ENCODE measurements around the gene C1orf198. TPM values are rescaled to one million over a fixed set of nuclear protein-coding genes. Genes with fewer than 3 reads are reported as not detected.

The C1orf198 gene
- total RNA-seq, 1 donor from 2014 or later: 48.5 TPM

GRCh38 chr1:230826166-230826875 is 42.0 kb downstream of the C1orf198 start:
- Histone ChIP-seq H2AFZ (replicated peaks) (no peak overlapping the region), H3K4me1 (peaks cover 15% of the 10 kb centered on the region), H3K27ac (no peak overlapping the region), H3K4me3 (no peak overlapping the region), H3K79me2 (ENCODE audit: low read depth) (no peaks in the 10 kb centered on the region), H3K4me2 (no peak overlapping the region), H3K9ac (no peak overlapping the region), H3F3A (ENCODE audit: low read depth) (peaks cover 7% of the 10 kb centered on the region), H3K27me3 (no peaks in the 10 kb centered on the region), H3K9me3 (ENCODE audit: low read depth) (no peaks in the 10 kb centered on the region), H3K36me3 (no peaks in the 10 kb centered on the region), H4K20me1 (ENCODE audit: low read depth) (no peaks in the 10 kb centered on the region)
- Mint-ChIP-seq H3K4me1 (peaks cover 28% of the 10 kb centered on the region), H3K9me3 (peaks cover 3% of the 10 kb centered on the region), H3K4me3 (no peak overlapping the region), H3K27me3 (ENCODE audit: insufficient read depth, low read depth) (peaks cover 2% of the 10 kb centered on the region), H3K36me3 (no peaks in the 10 kb centered on the region), H3K27ac (peak overlapping the region; percentile 60)
- no peak for DNase-seq (ENCODE audit: low spot score)
- TF ChIP-seq CTCF (IDR thresholded peaks at IDR 0.05) (no peak), EZH2 (IDR thresholded peaks at IDR 0.05) (no peak), EZH2phosphoT487 (IDR thresholded peaks at IDR 0.05) (no peak)

- no peak overlapping the region for H3K4me2 ChIP-seq
- H3K9ac ChIP-seq: no peak overlapping the region
- peaks cover 7% of the 10 kb centered on the region for H3F3A ChIP-seq (ENCODE audit: low read depth)
- Mint-ChIP-seq H3K36me3 (no peaks in the 10 kb centered on the region), H3K9me3 (no peaks in the 10 kb centered on the region), H3K4me3 (no peak overlapping the region), H3K27ac (peak overlapping the region; percentile 60), H3K27me3 (ENCODE audit: insufficient read depth, low read depth) (peaks cover 2% of the 10 kb centered on the region), H3K4me1 (peaks cover 28% of the 10 kb centered on the region)
- no peak overlapping the region for H2AFZ ChIP-seq (replicated peaks)
- TF ChIP-seq EZH2 (IDR thresholded peaks at IDR 0.05) (no peak), CTCF (IDR thresholded peaks at IDR 0.05) (no peak), EZH2phosphoT487 (IDR thresholded peaks at IDR 0.05) (no peak)
- H3K27ac ChIP-seq: no peak overlapping the region
- H3K4me3 ChIP-seq: no peak overlapping the region
- no peaks in the 10 kb centered on the region for H3K79me2 ChIP-seq (ENCODE audit: low read depth)
- DNase-seq (ENCODE audit: low spot score): no peak
- H3K36me3 ChIP-seq: no peaks in the 10 kb centered on the region
- no peaks in the 10 kb centered on the region for H4K20me1 ChIP-seq (ENCODE audit: low read depth)
- H3K9me3 ChIP-seq (ENCODE audit: low read depth): no peaks in the 10 kb centered on the region
- H3K27me3 ChIP-seq: no peaks in the 10 kb centered on the region
- peaks cover 15% of the 10 kb centered on the region for H3K4me1 ChIP-seq
Measured at GRCh38 chr1:230825761-230826160, 42.6 kb downstream of the C1orf198 start.

GRCh38 chr1:230824919-230825721 is 43.2 kb downstream of the C1orf198 start:
- Histone ChIP-seq H3K36me3 (no peaks in the 10 kb centered on the region), H4K20me1 (ENCODE audit: low read depth) (no peaks in the 10 kb centered on the region), H3K4me3 (no peak overlapping the region), H3K4me1 (peaks cover 15% of the 10 kb centered on the region), H3F3A (ENCODE audit: low read depth) (peaks cover 7% of the 10 kb centered on the region), H2AFZ (replicated peaks) (no peak overlapping the region), H3K27me3 (no peaks in the 10 kb centered on the region), H3K9ac (no peak overlapping the region), H3K27ac (no peak overlapping the region), H3K9me3 (ENCODE audit: low read depth) (no peaks in the 10 kb centered on the region), H3K4me2 (no peak overlapping the region), H3K79me2 (ENCODE audit: low read depth) (no peaks in the 10 kb centered on the region)
- no peaks in the 10 kb centered on the region for H3K36me3 Mint-ChIP-seq
- no peak for DNase-seq (ENCODE audit: low spot score)
- TF ChIP-seq CTCF (IDR thresholded peaks at IDR 0.05) (no peak), EZH2 (IDR thresholded peaks at IDR 0.05) (no peak), EZH2phosphoT487 (IDR thresholded peaks at IDR 0.05) (no peak)
- H3K4me3 Mint-ChIP-seq: no peak overlapping the region
- H3K9me3 Mint-ChIP-seq: no peaks in the 10 kb centered on the region
- H3K27me3 Mint-ChIP-seq (ENCODE audit: insufficient read depth, low read depth): peaks cover 4% of the 10 kb centered on the region
- H3K27ac Mint-ChIP-seq: peak overlapping the region; percentile 60
- H3K4me1 Mint-ChIP-seq: peaks cover 28% of the 10 kb centered on the region

Data from neural progenitor cell (in vitro differentiated cells).